Activated CD8-positive, alpha-beta memory T cell treated with anti-CD3 and anti-CD28 coated beads for 24 hours (primary cell): ENCODE measurements around the gene MMP21.

Experiments
- DNase-seq: peaks from one replicate; pipeline ENCODE4 v3.0.0-alpha.2; 2020

MMP21 gene

DNA sequence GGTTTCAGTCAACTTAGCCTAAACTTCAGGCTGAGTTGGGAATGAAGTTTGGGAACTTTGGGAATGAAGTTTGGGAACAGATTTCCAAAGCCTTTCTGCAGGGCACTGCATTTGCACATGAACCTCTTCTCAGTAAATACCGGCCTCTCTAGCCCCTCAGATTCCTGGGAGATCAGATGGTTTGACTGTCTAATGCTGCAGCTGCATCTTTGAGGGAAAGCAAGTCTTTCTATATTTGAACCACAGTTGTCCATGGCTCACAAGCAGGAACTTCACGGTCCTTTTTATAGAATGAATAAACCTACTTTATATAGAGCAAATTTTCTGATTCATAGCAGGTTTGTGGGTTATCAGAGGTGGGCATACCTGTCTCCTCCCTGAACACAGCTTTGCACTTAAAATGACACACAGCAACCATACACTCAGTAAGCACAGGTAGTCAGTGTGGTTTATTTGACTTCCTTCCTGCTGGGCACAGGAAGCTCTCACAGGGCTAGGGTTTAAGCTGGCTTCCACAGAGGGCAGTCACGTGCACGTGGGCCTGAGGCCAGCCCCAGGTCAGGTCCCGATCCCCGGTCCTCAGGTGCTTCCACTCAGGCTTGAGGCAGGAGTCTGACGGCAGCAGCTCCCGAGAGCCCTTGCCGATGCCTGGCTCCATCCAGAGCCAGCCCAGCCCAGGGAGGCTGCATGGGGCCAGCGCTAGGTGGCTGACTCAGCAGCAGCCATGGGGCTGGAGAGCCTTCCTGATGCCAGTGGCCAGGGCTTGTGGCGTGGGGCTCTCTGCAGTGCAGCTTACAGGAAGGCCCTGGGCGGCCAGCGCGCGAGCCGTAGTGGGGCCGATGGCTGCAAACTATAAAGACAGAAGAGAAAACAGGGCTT, 12.8 kb upstream of the MMP21 start:
- no peak for DNase-seq

- no peak for DNase-seq
These were observed 10.2 kb upstream of the MMP21 start for GRCh38 chr10:125785791-125786190.

GRCh38 chr10:125783957-125784356, 8.3 kb upstream of the MMP21 start:
- no peak for DNase-seq

DNA sequence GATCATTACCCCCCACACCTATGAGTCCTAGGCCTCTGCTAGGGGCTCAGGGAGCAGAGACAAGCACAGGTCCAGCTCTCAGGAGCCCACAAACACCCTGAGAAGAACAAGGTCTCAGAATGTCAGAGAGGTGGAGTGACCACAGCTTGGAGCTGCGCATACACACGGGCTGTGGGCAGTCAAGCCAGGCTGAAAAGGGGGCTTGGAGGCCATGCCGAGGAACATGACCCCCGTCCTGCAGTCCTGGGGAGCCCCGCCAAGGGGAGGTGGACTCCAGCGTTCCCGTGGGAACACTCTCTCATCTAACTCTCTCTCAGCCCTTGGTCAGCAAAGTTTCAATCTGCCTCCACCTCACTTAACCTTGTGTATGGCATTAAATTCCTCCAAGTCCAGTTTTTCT, 7.8 kb upstream of the MMP21 start:
- DNase-seq, result no peak

- DNase-seq, result no peak
These were observed 7.0 kb upstream of the MMP21 start for GRCh38 chr10:125782616-125783015.

- peak; percentile 15 for DNase-seq
These were observed 6.4 kb upstream of the MMP21 start for GRCh38 chr10:125782054-125782453.

GRCh38 chr10:125781374-125781773, 5.8 kb upstream of the MMP21 start:
- DNase-seq, result no peak

DNA sequence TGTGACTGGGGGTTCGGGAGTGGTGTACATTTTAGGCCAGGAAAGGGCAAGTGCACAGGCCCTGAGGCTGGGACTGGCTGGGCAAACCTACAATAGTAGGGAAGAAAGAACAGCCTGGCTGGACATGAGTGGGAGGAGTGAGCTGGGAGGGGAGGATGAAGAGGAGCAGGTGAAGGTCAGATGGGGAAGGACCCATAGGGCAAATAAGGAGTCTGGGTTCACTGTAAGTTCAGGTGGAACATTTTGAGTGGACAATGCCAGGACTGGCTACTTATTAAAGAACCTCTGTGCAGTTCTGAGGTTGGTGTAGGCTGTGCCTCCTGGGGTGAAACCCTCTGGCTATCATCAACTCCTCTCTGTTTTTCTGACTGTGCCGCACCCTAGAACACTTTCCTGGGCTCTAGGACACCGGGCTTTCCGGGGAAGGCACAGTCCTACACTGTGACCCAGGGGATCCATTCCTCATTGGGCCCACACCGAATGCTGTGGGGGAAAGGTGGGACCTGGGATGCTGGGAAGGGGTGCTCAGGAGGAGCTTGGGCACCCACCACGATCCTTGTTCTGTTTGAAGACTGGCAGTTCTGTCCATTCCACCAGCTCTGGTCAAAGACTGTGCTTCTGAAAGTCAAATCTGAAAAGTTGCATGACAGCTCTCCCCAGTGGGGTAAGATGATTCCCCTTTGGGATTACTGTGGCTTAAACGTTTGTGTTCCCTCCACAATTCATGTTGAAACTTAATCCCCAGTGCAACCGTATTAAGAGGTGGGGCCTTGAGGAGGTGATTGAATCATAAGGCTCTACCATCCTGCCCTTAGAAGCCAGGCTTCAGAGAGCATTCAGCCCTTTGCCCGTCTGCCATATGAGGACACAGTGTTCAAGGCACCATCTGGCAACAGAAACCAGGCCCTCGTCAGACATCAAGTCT, 4.0 kb upstream of the MMP21 start:
- DNase-seq, result peak; percentile 47

GRCh38 chr10:125778556-125778955, 2.9 kb upstream of the MMP21 start:
- DNase-seq, result no peak

DNA sequence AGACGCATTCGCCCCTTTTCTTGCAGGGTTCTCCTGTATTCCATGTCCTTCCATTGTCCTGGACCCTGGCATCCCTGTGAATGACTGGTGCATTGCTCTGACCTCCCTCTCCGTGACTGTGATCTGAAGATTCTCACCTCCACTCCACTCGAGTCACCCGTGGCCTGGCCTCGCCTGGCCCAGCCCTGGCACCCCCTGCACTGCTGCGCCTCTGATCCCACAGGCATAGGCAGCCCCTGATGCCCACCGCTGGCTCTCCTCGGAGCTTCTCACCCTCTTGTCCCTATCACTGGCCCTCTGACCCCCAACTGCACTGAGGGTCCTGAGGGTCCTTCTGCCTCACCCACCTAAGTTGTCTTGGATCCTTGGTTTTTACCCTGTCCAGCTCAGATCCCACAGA, 2.2 kb upstream of the MMP21 start:
- DNase-seq, result no peak

DNA sequence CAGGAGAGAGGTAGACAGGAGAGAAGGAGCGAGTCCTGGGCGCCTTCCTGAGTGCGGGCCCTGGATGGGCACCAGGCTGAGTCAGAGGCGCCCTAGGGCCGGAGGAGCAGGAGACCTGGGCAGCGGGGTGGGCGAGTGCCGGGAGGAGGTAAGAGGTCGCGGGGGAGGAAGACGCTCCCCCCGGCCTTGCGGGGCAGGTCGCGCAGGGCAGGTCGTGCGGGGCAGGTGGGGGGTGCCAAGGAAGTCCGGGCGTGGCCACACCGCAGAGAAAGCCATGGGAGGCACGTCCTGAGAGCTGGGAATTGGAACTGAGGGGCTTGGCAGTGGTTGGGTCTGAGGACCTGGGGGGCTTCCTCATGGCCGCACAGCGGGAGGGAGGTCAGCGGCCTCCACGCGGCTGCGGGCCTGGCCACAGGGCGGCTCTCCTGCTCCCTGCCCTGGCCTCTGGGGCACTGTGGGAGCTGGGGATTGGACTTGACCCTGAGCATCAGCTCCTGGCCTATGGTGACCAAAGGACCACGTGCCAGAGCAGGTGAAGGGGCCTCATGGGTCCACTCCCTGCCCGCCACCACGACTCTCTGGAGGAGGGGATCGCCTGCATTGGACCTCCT, 935 bp downstream of the MMP21 start:
- no peak for DNase-seq

GRCh38 chr10:125773687-125774543, 1.7 kb downstream of the MMP21 start:
- DNase-seq, result no peak

GRCh38 chr10:125772864-125773180, 2.8 kb downstream of the MMP21 start:
- no peak for DNase-seq

DNA sequence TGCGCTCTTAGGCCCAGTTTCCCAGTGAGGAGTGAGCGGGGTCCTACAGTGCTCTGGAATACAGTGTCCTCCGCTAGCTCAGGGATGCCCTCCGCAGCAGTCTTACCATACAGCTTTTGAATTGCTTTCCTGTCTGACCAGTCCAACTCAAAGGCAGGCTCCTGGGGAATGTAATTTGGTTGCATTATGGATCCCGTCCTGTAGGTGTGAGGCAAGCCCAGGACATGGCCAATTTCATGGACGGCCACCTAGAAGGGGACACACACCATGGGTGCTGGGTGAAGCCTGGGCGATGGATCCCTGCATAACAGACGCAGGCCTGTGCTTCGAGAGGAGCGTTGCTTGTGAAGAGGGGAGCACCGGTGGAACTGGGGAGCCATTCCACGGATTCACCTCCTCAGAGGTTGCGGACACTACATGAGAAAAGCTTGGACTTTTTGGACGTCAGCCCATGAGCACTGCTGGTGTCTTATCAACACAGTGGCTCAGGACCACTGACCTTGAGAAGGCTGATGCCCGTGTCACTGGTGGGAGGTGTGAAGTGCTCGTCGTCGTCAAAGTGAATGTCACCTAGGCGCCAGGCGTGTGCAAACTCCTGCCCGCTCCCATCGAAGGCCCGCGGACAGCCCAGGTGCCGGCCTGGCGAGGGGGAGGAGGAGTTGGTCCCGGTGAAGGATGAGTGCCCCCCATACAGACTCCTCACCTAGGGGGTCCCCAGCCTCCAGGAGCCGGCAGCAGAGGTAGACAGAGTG, 3.3 kb downstream of the MMP21 start:
- DNase-seq, result no peak

GRCh38 chr10:125770844-125771243, 4.8 kb downstream of the MMP21 start:
- DNase-seq, result no peak

- DNase-seq, result no peak
These were observed 6.4 kb downstream of the MMP21 start for GRCh38 chr10:125769175-125769574.

GRCh38 chr10:125768219-125768855, 7.3 kb downstream of the MMP21 start:
- DNase-seq, result no peak

DNA sequence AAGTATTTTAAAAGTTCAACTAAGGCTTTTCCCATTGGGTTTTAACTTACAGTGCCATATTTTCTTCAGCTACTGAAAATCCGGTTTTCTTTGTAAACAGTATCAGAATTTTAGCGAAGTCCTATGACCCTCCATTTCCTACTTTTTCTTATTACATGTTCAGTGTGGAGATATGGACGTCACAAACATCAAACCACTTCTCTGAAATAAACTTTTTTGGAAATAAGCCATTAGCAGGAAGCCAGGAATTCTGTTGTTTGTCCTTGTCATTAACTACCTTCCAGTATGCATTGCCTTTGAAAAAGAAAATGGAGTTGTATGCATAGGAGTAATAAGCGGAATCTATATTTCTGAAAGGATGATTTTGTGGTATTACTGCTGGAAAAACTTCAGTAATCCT, 9.1 kb downstream of the MMP21 start:
- no peak for DNase-seq

DNA sequence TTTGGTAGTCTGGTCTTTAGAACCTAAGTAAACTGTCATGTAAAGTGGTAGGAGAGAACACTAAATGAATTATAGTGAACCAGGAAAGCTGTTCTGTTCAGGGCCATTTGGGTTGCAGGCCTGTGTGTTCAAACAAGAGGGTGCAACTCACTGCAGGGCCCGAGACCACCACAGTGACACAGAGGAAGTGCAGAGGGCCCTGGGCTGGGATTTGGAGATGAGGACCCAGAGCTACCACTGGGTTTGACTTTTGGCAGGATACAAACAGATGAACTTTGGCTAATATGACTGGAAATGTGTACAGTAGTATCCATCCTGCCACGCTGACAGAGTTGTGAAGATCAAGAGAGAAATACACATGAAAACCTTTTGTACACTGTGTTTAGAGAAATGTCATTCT, 9.8 kb downstream of the MMP21 start:
- no peak for DNase-seq

DNA sequence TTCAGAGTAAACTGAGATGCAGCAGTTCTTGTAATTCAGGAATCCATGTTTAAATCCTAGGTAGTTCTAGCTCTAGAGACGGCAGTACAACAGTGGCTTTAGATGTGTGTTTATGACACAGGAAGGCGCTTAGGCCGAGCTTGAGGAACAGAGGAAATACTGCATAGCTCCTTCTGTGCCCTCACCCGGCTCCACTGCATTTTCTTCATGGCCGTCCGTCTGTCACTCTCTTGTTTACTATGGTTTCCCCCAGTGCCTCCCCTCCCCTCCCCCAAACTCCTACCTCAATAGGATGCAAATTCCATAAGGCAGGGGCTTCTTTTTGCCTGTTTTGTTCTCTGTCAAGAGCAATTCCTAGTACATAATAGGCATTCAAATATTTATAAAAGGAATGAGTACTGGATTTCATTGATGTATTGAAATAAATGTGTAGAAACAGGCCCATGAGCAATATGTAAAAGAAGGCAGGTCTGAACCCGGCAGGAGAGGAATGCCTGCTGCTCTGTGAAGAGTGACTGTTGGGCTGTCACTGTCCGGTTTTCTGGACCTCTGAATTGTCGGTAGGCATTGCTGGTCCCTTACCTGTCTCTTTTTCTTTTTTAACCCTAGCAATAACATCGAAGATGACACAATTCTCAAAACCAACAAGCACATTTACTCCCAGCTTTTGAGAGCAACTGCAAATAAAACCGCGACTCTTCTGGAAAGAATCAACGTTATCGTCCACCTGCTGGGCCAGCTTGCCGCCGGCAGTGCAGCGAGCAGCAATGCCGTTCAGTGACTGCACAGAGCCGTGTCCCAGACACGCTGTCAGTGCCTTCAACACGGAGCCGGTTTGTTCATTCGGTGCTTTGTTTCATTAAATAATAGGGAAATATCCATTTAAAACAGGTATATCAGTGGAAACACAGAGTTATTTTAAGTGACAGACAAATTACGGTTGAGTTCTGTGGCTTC, 12.7 kb downstream of the MMP21 start:
- DNase-seq, result no peak
